Measurements from ENCODE around the gene GTF2IRD1.
A peak's percentile ranks its signal among the peaks of the same experiment; 100 is the strongest.

GTF2IRD1 gene

DNA sequence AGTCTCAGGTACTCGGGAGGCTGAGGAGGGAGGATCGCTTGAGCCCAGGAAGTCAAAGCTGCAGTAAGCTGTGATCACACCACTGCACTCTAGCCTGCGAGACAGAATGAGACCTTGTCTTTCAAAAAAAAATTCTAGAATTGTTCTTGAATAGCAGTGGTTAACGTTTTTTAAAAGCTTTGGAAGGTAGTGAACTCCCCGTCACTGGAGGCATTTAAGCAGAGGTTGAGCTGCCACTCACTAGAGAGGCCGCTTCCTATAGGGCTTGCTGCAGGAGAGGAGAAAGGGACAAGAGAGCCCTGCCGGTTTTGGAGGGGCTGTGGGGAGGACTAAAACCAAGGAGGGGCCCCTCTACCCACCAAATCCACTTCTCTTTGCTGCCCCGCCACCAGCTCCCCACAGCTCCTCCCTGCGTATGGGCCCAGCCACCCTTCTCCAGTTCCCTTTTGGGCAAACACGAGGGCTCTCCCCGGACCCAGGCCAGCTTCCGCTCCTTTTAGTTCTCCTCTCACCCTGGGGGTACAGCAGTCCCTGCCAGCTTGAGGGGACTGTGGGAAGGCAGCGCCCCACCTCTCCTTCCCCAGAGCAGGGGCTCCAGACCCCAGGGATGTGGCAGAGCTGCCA is 116.9 kb downstream of the GTF2IRD1 start:
- DNase-seq, result no peak

DNA sequence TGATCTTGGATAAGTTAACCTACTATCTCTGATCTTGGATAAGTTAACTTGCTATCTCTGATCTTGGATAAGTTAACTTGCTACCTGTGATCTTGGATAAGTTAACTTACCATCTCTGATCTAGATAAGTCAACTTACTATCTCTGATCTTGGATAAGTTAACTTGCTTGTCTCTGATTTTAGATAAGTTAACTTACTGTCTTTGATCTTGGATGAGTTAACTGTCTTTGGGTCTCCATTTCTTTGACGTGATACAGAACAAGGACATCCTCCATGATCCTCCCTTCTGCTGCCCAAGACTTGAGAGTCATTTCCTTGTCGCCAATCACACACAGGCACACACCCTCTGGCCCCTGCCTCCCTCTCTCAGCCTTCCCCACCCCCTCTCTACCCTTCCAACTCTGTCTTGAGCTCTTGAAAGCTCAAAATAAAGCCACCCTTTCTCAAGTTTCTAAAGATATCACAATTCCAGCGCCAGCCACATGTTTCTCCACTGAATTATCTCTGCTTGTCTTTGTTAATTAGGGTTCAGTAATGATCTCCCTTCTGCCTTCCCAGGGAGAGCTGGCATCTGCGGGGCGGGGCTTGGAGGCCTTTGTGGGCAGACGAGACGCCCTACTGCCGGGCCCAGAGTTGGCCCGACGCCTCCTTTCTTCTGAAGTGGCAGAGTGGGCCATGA is 118.7 kb downstream of the GTF2IRD1 start:
- no peak for DNase-seq

DNA sequence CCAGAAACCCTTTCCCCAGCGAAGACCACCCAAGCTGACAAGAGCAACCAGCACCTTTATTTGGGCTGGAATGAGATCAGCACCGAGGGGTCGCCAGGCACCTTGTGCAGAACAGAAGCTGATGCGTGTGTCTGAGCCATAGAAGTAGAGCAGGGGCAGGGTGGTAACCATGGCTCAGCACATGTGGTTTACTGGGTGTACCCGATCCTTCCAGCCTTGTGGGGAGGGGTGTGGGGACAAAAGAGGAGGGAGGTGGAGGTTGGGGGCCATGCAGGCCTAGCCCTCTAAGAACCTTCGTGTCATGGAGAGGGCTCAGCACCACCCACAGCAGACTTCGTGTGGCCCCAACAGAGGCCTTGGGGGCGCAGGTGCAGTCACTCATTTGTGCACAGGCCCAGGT is 119.8 kb downstream of the GTF2IRD1 start:
- no peak for DNase-seq

- no peak for DNase-seq
Measured at GRCh38 chr7:74575083-74575784, 121.5 kb downstream of the GTF2IRD1 start.

DNA sequence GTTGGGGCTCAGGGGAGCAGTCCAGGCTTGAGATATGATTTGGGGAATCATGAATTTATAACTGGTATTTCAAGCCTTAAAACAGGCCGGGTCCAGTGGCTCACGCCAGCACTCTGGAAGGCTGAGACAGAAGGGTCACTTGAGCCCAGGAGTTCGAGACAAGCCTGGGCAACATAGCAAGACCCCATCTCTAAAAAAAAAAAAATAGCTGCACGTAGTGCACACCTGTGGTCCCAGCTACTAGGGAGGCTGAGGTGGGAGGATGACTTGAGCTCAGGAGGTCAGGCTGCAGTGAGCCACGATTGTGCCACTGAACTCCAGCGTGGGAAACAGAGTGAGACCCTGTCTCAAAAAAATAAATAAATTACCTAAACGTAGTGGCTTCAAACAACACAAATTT is 122.1 kb downstream of the GTF2IRD1 start:
- no peak for DNase-seq

DNA sequence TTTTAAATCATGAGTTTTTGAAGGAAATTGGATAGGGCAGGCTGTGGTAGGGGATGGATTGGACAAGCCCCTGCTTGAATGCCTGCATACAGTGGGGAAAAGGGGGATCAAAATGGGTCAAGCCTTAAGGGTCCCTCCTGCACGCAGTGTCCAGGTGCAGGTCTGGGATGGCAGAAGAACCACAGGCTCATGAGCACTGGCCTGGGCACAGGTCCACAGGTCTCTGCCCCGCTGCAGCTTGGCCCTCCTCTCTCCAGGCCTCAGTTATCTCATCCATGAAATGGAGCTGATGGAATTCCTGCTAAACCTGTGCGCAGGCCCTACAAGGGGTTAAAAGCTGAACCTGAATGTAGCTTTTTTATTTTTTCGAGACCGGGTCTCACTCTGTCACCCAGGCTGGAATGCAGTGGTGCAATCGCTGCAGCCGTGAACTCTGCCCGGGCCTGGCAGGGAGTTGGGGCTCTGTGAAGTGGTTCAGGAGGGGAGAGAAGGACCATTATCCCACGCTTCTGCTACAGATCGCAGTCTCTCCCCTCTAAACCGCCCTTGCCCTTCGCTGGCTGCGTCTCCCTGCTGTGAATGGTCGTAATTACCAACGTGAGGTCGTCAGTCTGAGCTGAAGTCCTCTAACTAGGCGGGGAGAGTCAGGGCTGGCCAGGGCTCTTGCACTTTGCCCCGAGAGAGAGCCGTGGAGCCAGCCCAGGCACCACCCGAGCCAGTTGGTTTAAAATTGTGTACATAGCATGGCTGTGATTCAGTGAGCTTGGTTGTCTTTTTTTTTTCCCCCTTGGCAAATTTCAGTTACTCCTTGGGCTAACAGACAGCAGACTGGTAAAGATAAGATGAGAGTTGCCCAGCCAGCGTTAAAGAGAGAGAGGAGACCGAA is 126.3 kb downstream of the GTF2IRD1 start:
- DNase-seq, result no peak

DNA sequence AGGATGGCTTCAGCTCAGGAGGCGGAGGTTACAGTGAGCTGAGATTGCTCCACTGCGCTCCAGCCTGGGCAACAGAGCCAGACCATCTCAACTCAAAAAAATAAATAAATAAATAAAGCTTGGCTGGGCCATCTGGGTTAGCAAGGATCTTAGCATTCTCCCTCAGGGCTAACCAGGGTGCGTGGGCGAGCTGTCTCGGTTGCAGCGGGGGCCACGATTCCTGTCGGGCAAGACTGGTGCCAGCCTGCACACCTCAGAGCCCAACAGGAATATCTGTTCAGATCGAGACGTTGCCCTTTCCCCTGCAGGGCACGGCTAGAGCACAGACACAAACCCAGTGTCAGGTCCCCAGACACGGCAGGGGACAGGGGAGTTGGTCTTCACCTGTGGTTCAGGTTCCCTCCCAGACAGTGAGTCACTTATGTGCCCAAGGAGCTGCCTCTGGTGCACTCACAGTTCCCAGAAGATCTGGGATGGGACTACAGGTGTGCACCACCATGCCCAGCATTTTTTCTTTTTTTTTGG is 128.3 kb downstream of the GTF2IRD1 start:
- DNase-seq, result no peak

GRCh38 chr7:74582447-74583039 is 128.8 kb downstream of the GTF2IRD1 start:
- DNase-seq, result no peak

DNA sequence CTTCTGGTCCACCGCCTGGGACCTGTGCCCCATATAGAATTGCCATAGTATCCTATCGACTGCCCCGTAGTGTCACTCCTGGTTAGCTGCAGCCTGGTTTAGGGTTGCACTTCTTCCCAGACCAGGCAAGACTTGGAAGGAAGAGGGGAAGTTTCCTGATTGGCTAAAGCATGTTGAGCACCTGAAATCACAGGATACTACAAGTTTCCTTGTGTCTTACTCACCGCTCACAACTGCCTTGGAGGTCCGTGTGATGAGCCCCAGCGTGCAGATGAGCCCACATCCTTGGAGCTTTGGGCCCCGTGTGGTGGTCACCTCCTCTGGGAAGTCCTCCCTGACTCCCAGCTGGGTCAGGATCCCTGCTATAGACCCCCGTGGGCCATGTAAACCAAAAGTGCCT is 129.9 kb downstream of the GTF2IRD1 start:
- no peak for DNase-seq

- DNase-seq, result no peak
Measured at GRCh38 chr7:74584160-74584954, 130.7 kb downstream of the GTF2IRD1 start.

- no peak for DNase-seq
Measured at GRCh38 chr7:74585844-74586243, 132.1 kb downstream of the GTF2IRD1 start.

DNA sequence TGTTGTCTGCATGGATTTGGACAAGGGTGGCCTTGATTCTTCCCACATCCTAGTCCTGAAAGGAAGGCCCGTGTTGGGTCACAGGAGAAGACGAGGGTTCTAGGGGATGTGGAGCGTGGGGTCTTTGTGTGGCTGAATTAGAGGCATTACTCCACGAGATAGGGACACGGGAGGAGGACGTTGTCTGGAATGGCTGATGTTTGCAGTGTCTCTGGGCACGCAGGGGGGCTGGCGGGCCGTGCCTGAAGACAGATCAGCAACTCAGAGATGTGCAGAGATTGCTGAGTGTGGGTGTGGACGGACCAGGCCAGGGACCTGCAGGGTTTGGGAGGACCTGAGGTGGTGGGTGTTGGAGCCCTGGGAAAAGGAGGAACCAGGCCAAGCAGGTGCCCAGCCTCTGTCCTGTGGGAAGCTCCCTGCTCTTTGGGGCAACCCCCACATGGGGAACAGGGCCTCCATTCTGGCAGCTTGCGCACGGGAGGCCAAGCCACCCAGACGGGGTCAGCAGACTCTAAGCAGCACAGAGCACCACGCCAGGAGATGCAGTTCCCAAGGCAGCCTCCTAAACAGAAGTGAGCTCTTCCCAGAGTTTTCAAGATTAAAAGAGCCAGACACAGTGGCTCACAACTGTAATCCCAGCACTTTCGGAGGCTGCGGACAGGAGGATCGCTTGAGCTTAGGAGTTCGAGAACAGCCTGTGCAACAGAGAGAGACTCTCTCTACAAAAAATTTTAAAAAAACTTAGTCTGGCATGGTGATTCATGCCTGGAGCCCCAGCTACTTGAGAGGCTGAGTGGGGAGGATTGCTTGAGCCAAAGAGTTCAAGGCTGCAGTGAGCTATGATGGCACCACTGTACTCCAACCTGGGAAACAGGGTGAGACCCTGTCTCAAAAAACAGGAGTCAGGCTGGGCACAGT is 132.8 kb downstream of the GTF2IRD1 start:
- DNase-seq, result no peak

GRCh38 chr7:74587435-74588126 is 133.9 kb downstream of the GTF2IRD1 start:
- DNase-seq, result no peak

DNA sequence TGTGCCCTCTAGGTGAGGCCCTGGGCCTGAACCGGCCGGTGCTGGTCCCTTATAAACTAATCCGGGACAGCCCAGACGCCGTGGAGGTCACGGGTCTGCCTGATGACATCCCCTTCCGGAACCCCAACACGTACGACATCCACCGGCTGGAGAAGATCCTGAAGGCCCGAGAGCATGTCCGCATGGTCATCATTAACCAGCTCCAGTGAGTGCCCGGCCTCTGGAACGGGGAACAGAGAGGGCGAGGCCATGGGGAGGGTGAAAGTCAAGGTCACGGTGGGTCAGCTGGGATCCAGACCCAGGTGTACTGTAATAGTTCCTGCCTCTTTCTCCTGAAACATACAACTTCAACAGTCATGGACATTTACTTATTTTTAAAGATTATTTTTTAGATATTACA is 137.1 kb downstream of the GTF2IRD1 start:
- DNase-seq, result no peak

GRCh38 chr7:74598558-74598957 is 144.9 kb downstream of the GTF2IRD1 start:
- no peak for DNase-seq

DNA sequence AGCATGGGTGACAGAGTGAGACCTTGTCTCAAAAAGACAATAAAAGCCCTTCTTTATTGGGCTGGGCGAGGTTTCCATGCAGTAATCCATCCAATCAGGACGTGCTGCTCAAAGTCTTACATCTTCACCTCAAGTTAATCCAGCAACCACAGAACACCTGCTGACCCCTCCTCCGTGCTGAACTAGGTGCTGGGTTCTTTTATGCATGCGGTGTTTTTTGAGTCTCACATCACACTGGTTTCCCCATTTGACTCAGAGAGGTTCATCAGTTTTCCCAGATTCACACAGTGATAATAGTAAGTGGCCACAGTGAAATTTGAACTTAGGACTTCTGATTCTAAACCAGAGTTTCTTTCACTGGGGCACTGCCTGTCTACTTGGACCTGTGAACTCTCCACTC is 145.5 kb downstream of the GTF2IRD1 start:
- no peak for DNase-seq

DNA sequence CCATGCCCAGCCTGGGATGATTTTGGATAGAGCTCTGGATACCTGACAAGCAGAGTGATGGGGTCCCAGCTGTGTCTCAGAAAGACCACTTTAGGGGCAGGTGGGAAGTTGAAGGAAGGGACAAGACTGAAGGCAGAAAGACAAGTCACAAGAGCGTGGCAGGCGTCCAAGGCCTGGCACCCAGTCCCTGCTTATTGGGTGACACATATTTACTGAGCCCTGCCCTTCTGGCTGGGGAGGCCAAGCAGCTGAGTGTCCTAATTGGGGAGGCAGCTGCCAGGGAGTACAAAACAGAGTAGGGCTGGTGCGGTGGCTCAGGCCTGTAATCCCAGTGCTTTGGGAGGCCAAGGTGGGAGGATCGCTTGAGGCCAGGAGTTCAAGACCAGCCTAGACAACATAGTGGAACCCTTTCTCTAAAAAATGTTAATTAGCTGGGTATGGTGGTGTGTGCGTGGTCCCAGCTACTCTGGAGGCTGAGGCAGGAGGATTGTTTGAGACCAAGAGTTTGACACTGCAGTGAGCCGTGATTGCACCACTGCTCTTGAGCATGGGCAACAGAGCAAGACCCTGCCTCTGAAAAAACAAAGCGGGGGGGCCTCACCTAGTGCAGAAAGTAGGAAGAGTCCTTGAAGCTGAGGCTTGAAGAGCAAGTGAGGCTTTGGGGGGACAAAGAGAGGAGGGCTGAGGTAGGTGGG is 150.8 kb downstream of the GTF2IRD1 start:
- DNase-seq, result no peak

DNA sequence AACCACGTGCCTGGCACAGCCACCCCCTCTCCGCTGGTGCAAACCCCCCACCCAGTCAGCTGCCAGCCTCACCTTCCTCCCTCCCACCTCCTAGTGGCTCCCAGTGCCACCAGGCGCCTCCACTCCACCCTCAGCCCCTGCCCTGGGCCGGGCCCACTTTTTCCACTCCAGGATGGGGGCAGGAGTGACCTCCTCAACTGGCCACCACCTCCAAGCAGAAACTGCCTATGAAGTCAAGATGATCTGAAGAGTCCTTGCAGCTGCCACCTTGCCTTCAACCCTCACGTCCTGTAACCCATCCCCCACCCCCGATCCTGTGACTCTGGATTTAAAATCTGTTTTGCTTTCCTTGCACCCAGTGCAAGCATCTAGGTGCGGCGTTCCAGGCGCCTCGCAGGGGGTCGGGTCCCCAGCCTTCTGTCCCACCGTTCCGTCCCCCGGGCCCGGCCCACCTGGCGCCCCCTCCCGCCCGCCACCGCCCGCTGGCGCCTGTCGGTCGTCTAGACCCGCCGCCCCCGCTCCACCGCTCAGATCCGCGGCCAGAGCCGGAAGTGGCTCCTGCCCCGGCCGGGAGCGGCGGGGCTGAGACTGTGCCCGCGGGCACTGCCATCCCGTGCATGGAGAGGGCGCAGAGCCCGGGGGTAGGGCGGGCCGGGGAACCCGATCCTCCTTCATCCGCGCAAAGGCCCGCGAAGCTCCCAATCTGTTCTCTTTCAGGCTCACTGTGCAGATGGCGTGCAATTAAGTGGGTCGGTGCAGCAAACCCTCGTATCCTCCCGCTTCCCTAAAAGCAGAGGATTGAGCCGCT is 152.6 kb downstream of the GTF2IRD1 start:
- peak; percentile 45 for DNase-seq
